Thyroid gland (tissue), 4 donors: ENCODE results near the gene CLTA. TPM values are rescaled to one million over a fixed set of nuclear protein-coding genes. Genes with fewer than 3 reads are reported as not detected.

Source experiments
- DNase-seq, 2 donors: peaks; one replicate each; pipeline ENCODE4 v3.0.0-alpha.2; 2019
- H3K27ac ChIP-seq, 3 donors: fragments of 200-600 bp; sonication (generic); 1 replicate in 2 of 3; 2 replicates in 1 of 3; pipeline ENCODE4 v1.5.1; 2016 to 2019; ENCODE audit warnings: mild to moderate bottlenecking in 1 of 3, moderate library complexity in 1 of 3
- H3K27me3 ChIP-seq: fragments of 200-600 bp; sonication (generic); one replicate; pipeline ENCODE4 v1.5.1; 2019
- H3K36me3 ChIP-seq, 2 donors: fragments of 200-600 bp; sonication (generic); one replicate each; pipeline ENCODE4 v1.5.1; 2016 to 2019
- H3K4me1 ChIP-seq, 2 donors: fragments of 200-600 bp; sonication (generic); one replicate each; pipeline ENCODE4 v1.5.1; 2017 to 2019
- H3K4me3 ChIP-seq, 3 donors: fragments of 200-600 bp; sonication (generic); replicated peaks in 1 of 3; 1 replicate in 2 of 3; 2 replicates in 1 of 3; pipeline ENCODE4 v1.5.1; 2016; ENCODE audit warnings: mild to moderate bottlenecking in 1 of 3
- H3K9me3 ChIP-seq: fragments of 200-600 bp; sonication (generic); one replicate; pipeline ENCODE4 v1.5.1; 2017
- CTCF ChIP-seq, 6 experiments: fragments of 200-600 bp in 3 of 6; fragments of 450-650 bp in 3 of 6; sonication (generic) in 3 of 6; IDR thresholded peaks; one replicate each; pipeline ENCODE4 v1.5.1; 2016 to 2019; ENCODE audit warnings: antibody characterized with exemption in 6 of 6, mild to moderate bottlenecking in 2 of 6, inconsistent platforms in 1 of 6, moderate library complexity in 1 of 6
- POLR2A ChIP-seq, 2 donors: fragments of 450-650 bp; IDR thresholded peaks; one replicate each; pipeline ENCODE4 v1.6.1; 2017; ENCODE audit warnings: antibody characterized with exemption in 2 of 2, mild to moderate bottlenecking in 2 of 2, moderate library complexity in 1 of 2
- WGBS, 2 donors: methylation state at CpG; one replicate each; pipeline ENCODE4 v1.1.5; 2017; 5-methylcytosine and 5-hydroxymethylcytosine counted together
- intact Hi-C: fragments of 100-400 bp; cut with DNase I; formaldehyde crosslinking; loops from one replicate; pipeline ENCODE4 v1.15.1; 2023
- total RNA-seq, 4 donors: library from RNA; depleted of rRNA; stranded (reverse); fragments of >200 nt; gene quantifications; one replicate each; pipeline ENCODE4 v1.2.3, GENCODE V29; 2016

Gene CLTA
- total RNA-seq, 4 donors from 2014 or later = 215 to 373 (median 259) TPM

GRCh38 chr9:36148311-36149051 is 42.2 kb upstream of the CLTA start:
- intact Hi-C loops = no loop called here
- no peaks in the 10 kb centered on the region for H3K36me3 ChIP-seq
- no peak overlapping the region for H3K4me3 ChIP-seq
- peaks cover 0 to 14% of the 10 kb centered on the region in 2 donors for H3K4me1 ChIP-seq
- TF ChIP-seq POLR2A (IDR thresholded peaks at IDR 0.05) (no peak), CTCF (IDR thresholded peaks at IDR 0.05) (no peak)
- no peaks in the 10 kb centered on the region for H3K27me3 ChIP-seq
- peak; percentile 69 to 77 for DNase-seq
- H3K9me3 ChIP-seq = no peaks in the 10 kb centered on the region
- WGBS, 2 donors = 62 to 86% methylated on average over 12 to 13 of the region's 14 CpGs
- peak overlapping the region in 2 of 3 donors; percentile 15 to 56 for H3K27ac ChIP-seq

GRCh38 chr9:36149197-36149596 is 41.5 kb upstream of the CLTA start:
- intact Hi-C loops = no loop called here
- WGBS, 2 donors = 72 to 85% methylated on average over 4 of the region's 4 CpGs
- no peaks in the 10 kb centered on the region for H3K36me3 ChIP-seq
- no peak for TF ChIP-seq CTCF (IDR thresholded peaks at IDR 0.05)
- no peak for TF ChIP-seq POLR2A (IDR thresholded peaks at IDR 0.05)
- DNase-seq = no peak
- H3K27me3 ChIP-seq = no peaks in the 10 kb centered on the region
- no peaks in the 10 kb centered on the region for H3K9me3 ChIP-seq
- H3K4me1 ChIP-seq = peaks cover 0 to 14% of the 10 kb centered on the region in 2 donors
- H3K27ac ChIP-seq = peak overlapping the region in 2 of 3 donors; percentile 15 to 45
- H3K4me3 ChIP-seq = no peak overlapping the region

GRCh38 chr9:36150574-36151315 is 40.0 kb upstream of the CLTA start:
- Histone ChIP-seq H3K9me3 (no peaks in the 10 kb centered on the region), H3K36me3 (no peaks in the 10 kb centered on the region), H3K4me1 (peaks cover 0 to 14% of the 10 kb centered on the region in 2 donors), H3K4me3 (no peak overlapping the region), H3K27me3 (no peaks in the 10 kb centered on the region), H3K27ac (peak overlapping the region in 2 of 3 donors; percentile 2 to 50)
- intact Hi-C loops = no loop called here
- 77 to 79% methylated on average over 4 of the region's 4 CpGs for WGBS, 2 donors
- no peak for DNase-seq
- TF ChIP-seq POLR2A (IDR thresholded peaks at IDR 0.05) (no peak), CTCF (IDR thresholded peaks at IDR 0.05) (no peak)

GRCh38 chr9:36151316-36152210 is 39.2 kb upstream of the CLTA start:
- H3K36me3 ChIP-seq = no peaks in the 10 kb centered on the region
- H3K27ac ChIP-seq = peak overlapping the region in 1 of 3 donors; percentile 50
- TF ChIP-seq POLR2A (IDR thresholded peaks at IDR 0.05) = no peak
- TF ChIP-seq CTCF (IDR thresholded peaks at IDR 0.05) = no peak
- H3K4me1 ChIP-seq = peaks cover 0 to 14% of the 10 kb centered on the region in 2 donors
- no peak overlapping the region for H3K4me3 ChIP-seq
- DNase-seq = peak in 1 of 2 donors; percentile 27
- intact Hi-C loops = no loop called here
- no peaks in the 10 kb centered on the region for H3K27me3 ChIP-seq
- WGBS, 2 donors = 69 to 84% methylated on average over 13 to 14 of the region's 14 CpGs
- no peaks in the 10 kb centered on the region for H3K9me3 ChIP-seq
